HTR-8/SVneo (cell line): ENCODE data around the gene CTSW.

ENCODE experiments used
- DNase-seq: peaks from one replicate; pipeline ENCODE4 v3.0.0; 2011; ENCODE audit warnings: low spot score, mixed read lengths; ENCODE audit not compliant: insufficient read length
- FAIRE-seq: peaks from 2 replicates; lab custom pipeline; 2011; peaks lifted over from hg19 to GRCh38; lab: Jason Lieb, UNC

CTSW gene

GRCh38 chr11:65854852-65855837 is 24.5 kb upstream of the CTSW start:
- FAIRE-seq (no peak), DNase-seq (no peak)

GRCh38 chr11:65855927-65856363 is 23.7 kb upstream of the CTSW start:
- FAIRE-seq (no peak), DNase-seq (no peak)

- DNase-seq (peak; percentile 73), FAIRE-seq (peak; percentile 66)
These were observed 22.7 kb upstream of the CTSW start for GRCh38 chr11:65856689-65857499.

- FAIRE-seq (no peak), DNase-seq (no peak)
These were observed 22.2 kb upstream of the CTSW start for GRCh38 chr11:65857500-65857852.

- peak; percentile 94 for FAIRE-seq
These were observed 21.6 kb upstream of the CTSW start, which contains the start of gene CFL1 for GRCh38 chr11:65857853-65858680. Gene CFL1 (minus strand): TSS chr11:65858180. CDS start chr11:65858099, 81 bp downstream.

GRCh38 chr11:65858681-65859087 is 21.0 kb upstream of the CTSW start:
- FAIRE-seq = no peak
- DNase-seq = no peak

More at GRCh38 chr11:65857853-65858680, 21.6 kb upstream of the CTSW start, which contains the start of gene CFL1:
- DNase-seq = peak; percentile 96

GRCh38 chr11:65859095-65859811 is 20.4 kb upstream of the CTSW start:
- DNase-seq = peak; percentile 98
- FAIRE-seq = peak; percentile 95

GRCh38 chr11:65859812-65860277 is 19.8 kb upstream of the CTSW start:
- DNase-seq = no peak
- FAIRE-seq = peak; percentile 46

- FAIRE-seq (peak; percentile 65), DNase-seq (peak; percentile 98)
These were observed 19.1 kb upstream of the CTSW start, which contains the start of gene MUS81 for GRCh38 chr11:65860278-65861164. Gene MUS81 (plus strand): TSS chr11:65860433. CDS start chr11:65860754, 321 bp downstream.

- DNase-seq (no peak), FAIRE-seq (no peak)
These were observed 18.5 kb upstream of the CTSW start for GRCh38 chr11:65861165-65861505.

GRCh38 chr11:65861533-65862183 is 18.0 kb upstream of the CTSW start:
- DNase-seq (no peak), FAIRE-seq (no peak)

GRCh38 chr11:65862191-65862735 is 17.4 kb upstream of the CTSW start:
- FAIRE-seq = no peak
- no peak for DNase-seq

- peak; percentile 77 for FAIRE-seq
- no peak for DNase-seq
These were observed 16.4 kb upstream of the CTSW start for GRCh38 chr11:65862941-65863888.

- DNase-seq = no peak
- FAIRE-seq = peak; percentile 33
These were observed 15.5 kb upstream of the CTSW start for GRCh38 chr11:65863889-65864705.

GRCh38 chr11:65864706-65865471 is 14.7 kb upstream of the CTSW start:
- DNase-seq (no peak), FAIRE-seq (peak; percentile 26)
